GM12878 (cell line): ENCODE measurements around the gene SNX32. TPM values are rescaled to one million over a fixed set of nuclear protein-coding genes. Genes with fewer than 3 reads are reported as not detected.

Source experiments
- ATAC-seq: fragments of 200-7000 bp; cut with Tn5 transposase; 3 replicates; pipeline ENCODE4 v1.9.1; 2020; ENCODE audit warnings: mild to moderate bottlenecking, moderate library complexity
- BruUV-seq: library from RNA; stranded (reverse); fragments of 400-500 nt; replicated peaks from 2 replicates; lab custom pipeline; 2021; lab: Mats Ljungman, UMichigan
- CTCF ChIA-PET: fragments of 300-600 bp; sonication (Branson Sonifier 250); formaldehyde crosslinking; extraction: SDS; loops from one replicate; lab custom pipeline; 2021; ENCODE audit warnings: inconsistent platforms; lab: Yijun Ruan, JAX
- POLR2A ChIA-PET: fragments of 350-600 bp; formaldehyde crosslinking; extraction: SDS; loops from one replicate; lab custom pipeline; 2021; ENCODE audit warnings: inconsistent platforms; lab: Charles Lee
- RAD21 ChIA-PET: fragments of 300-600 bp; sonication (Branson Sonifier 250); formaldehyde crosslinking; loops from one replicate; lab custom pipeline; 2023; ENCODE audit warnings: antibody characterized with exemption; ENCODE audit not compliant: unreplicated experiment; lab: Charles Lee
- SMC1A ChIA-PET: fragments of 300-600 bp; sonication (Branson Sonifier 250); formaldehyde crosslinking; loops from one replicate; lab custom pipeline; 2023; ENCODE audit not compliant: unreplicated experiment, uncharacterized antibody; lab: Charles Lee
- DNase-seq: peaks from one replicate; pipeline ENCODE4 v3.0.0-alpha.2; 2011; ENCODE audit warnings: low read depth, low spot score
- FAIRE-seq: peaks from 3 replicates; lab custom pipeline; 2011; peaks lifted over from hg19 to GRCh38; lab: Jason Lieb, UNC
- H2AFZ ChIP-seq: 2 replicates; pipeline ENCODE4 v1.6.0; 2011; ENCODE audit warnings: low read depth, low read length, control low read depth; ENCODE audit not compliant: control insufficient read depth
- H3K27ac ChIP-seq: 2 replicates; pipeline ENCODE4 v1.5.1; 2011; ENCODE audit warnings: control low read depth; ENCODE audit not compliant: control insufficient read depth, insufficient read depth
- H3K27me3 ChIP-seq, 2 experiments: replicated peaks in 1 of 2; 2 replicates each; pipeline versions ENCODE4 v1.6.0 to v1.6.1; 2011; ENCODE audit warnings: low read length in 1 of 2; ENCODE audit not compliant: control insufficient read depth in 2 of 2, insufficient read depth in 2 of 2
- H3K36me3 ChIP-seq, 2 experiments: 2 replicates each; pipeline ENCODE4 v1.5.1; 2011; ENCODE audit warnings: low read length in 1 of 2; ENCODE audit not compliant: control insufficient read depth in 2 of 2, insufficient read depth in 2 of 2
- H3K4me1 ChIP-seq: 2 replicates; pipeline ENCODE4 v1.6.1; 2011; ENCODE audit warnings: mild to moderate bottlenecking, low read length, moderate library complexity, mixed read lengths; ENCODE audit not compliant: control insufficient read depth, insufficient read depth
- H3K4me2 ChIP-seq: 2 replicates; pipeline ENCODE4 v1.6.0; 2011; ENCODE audit warnings: control low read depth; ENCODE audit not compliant: control insufficient read depth, insufficient read depth
- H3K4me3 ChIP-seq: fragments of 200-600 bp; sonication (generic); 2 replicates; pipeline ENCODE4 v1.5.1; 2016
- H3K79me2 ChIP-seq: 2 replicates; pipeline ENCODE4 v1.6.0; 2011; ENCODE audit warnings: low read length; ENCODE audit not compliant: control insufficient read depth, insufficient read depth
- H3K9ac ChIP-seq: 2 replicates; pipeline ENCODE4 v1.8.0; 2011; ENCODE audit warnings: low read length, control low read depth, mixed read lengths; ENCODE audit not compliant: control insufficient read depth, insufficient read depth
- H3K9me3 ChIP-seq: replicated peaks from 3 replicates; pipeline ENCODE4 v1.5.1; 2011; ENCODE audit warnings: mild to moderate bottlenecking, low read length; ENCODE audit not compliant: control insufficient read depth, insufficient read depth
- H4K20me1 ChIP-seq: 2 replicates; pipeline ENCODE4 v1.6.0; 2011; ENCODE audit not compliant: control insufficient read depth, insufficient read depth
- BRCA1 ChIP-seq: IDR thresholded peaks from 2 replicates; pipeline ENCODE4 v1.6.1; 2011; ENCODE audit warnings: low read depth, low read length, improper control_type of control experiment
- HCFC1 ChIP-seq: fragments of 150-350 bp; IDR thresholded peaks from 2 replicates; pipeline ENCODE4 v1.6.1; 2014; ENCODE audit warnings: low read length
- KDM1A ChIP-seq: fragments of 200-600 bp; sonication (generic); IDR thresholded peaks from 2 replicates; pipeline ENCODE4 v1.6.1; 2016; ENCODE audit warnings: borderline replicate concordance
- NFIC ChIP-seq: IDR thresholded peaks from 2 replicates; pipeline ENCODE4 v1.6.1; 2012; ENCODE audit warnings: low read depth, mild to moderate bottlenecking, inconsistent platforms, low read length, moderate library complexity
- RUNX3 ChIP-seq: IDR thresholded peaks from 2 replicates; pipeline ENCODE4 v1.6.1; 2012; ENCODE audit warnings: low read length, inconsistent platforms
- SIN3A ChIP-seq: IDR thresholded peaks from 2 replicates; pipeline ENCODE4 v1.6.1; 2012; ENCODE audit warnings: low read depth, low read length, improper control_type of control experiment
- SP1 ChIP-seq: IDR thresholded peaks from one replicate; pipeline ENCODE4 v1.6.1; 2011; ENCODE audit warnings: low read depth, low read length
- STAT1 ChIP-seq: fragments of 450-650 bp; conservative IDR thresholded peaks from 2 replicates; pipeline ENCODE4 v1.6.1; 2014; ENCODE audit warnings: antibody characterized with exemption, mild to moderate bottlenecking
- TARDBP ChIP-seq: IDR thresholded peaks from 2 replicates; pipeline ENCODE4 v1.6.1; 2016; ENCODE audit warnings: borderline replicate concordance
- ZNF24 ChIP-seq: fragments of 450-650 bp; IDR thresholded peaks from 2 replicates; pipeline ENCODE4 v1.6.1; 2017; ENCODE audit warnings: antibody characterized with exemption, mild to moderate bottlenecking
- ZNF384 ChIP-seq: IDR thresholded peaks from 2 replicates; pipeline ENCODE4 v1.6.1; 2012; ENCODE audit warnings: low read depth, mild to moderate bottlenecking, low read length, improper control_type of control experiment, borderline replicate concordance
- ZSCAN29 ChIP-seq: fragments of 450-650 bp; IDR thresholded peaks from 2 replicates; pipeline ENCODE4 v1.6.1; 2017; ENCODE audit warnings: mild to moderate bottlenecking, moderate library complexity
- WGBS: methylation state at CpG from one replicate; pipeline ENCODE4 v1.1.6; 2016; ENCODE audit warnings: low lambda C conversion rate; ENCODE audit not compliant: insufficient replicate concordance, insufficient coverage; ENCODE audit errors: missing lambda C conversion rate; 5-methylcytosine and 5-hydroxymethylcytosine counted together
- in situ Hi-C: fragments of 300-500 bp; cut with MboI; formaldehyde crosslinking; loops from 9 replicates; pipeline ENCODE4 v1.14.3; 2018; ENCODE audit warnings: mixed read lengths
- intact Hi-C: fragments of 100-400 bp; cut with micrococcal nuclease; formaldehyde crosslinking; loops from one replicate; pipeline ENCODE4 v1.14.2; 2022; ENCODE audit not compliant: unreplicated experiment
- polyA plus RNA-seq, 11 experiments: library from polyadenylated mRNA; depleted of rRNA in 4 of 11; unstranded in 6 of 11; stranded (reverse) in 5 of 11; fragments of >200 nt; fragmentation: Nextera tagmentation in 4 of 11; fragmentation: Illumina TruSeq in 1 of 11; extraction: Ambion mirVana in 4 of 11; extraction: Trizol in 1 of 11; gene quantifications; 1 replicate in 1 of 11; 2 replicates in 10 of 11; pipeline versions ENCODE4 v1.2.1 to v1.2.3, GENCODE V29; 2011 to 2016; ENCODE audit warnings: inconsistent platforms in 2 of 11, missing spikeins in 2 of 11, low read depth in 1 of 11
- total RNA-seq, 4 experiments: library from RNA; depleted of rRNA in 3 of 4; stranded (reverse); fragments of >200 nt in 3 of 4; fragmentation: Illumina TruSeq in 1 of 4; extraction: Trizol in 1 of 4; gene quantifications; 2 replicates each; pipeline versions ENCODE4 v1.2.1 to v1.2.3, GENCODE V29; 2013 to 2021
- TF ChIP-seq, protein P1 (sequence below): IDR thresholded peaks from 2 replicates; pipeline ENCODE4 v1.6.1; 2012; ENCODE audit warnings: low read depth, low read length, improper control_type of control experiment
- TF ChIP-seq, protein P2 (sequence below): fragments of 450-650 bp; IDR thresholded peaks from 2 replicates; pipeline ENCODE4 v1.6.1; 2016; ENCODE audit warnings: mild to moderate bottlenecking
- TF ChIP-seq, protein P3 (sequence below): fragments of 150-350 bp; IDR thresholded peaks from 2 replicates; pipeline ENCODE4 v1.6.1; 2014; ENCODE audit warnings: mild to moderate bottlenecking, low read depth, low read length

Gene SNX32
- total and polyA plus RNA-seq, 10 of the 15 experiments (the other 5 are each of a cell fraction or from before 2014, with no cell fraction given), result 0.04 to 1.5 (median 0.11) TPM; not detected in 1

DNA sequence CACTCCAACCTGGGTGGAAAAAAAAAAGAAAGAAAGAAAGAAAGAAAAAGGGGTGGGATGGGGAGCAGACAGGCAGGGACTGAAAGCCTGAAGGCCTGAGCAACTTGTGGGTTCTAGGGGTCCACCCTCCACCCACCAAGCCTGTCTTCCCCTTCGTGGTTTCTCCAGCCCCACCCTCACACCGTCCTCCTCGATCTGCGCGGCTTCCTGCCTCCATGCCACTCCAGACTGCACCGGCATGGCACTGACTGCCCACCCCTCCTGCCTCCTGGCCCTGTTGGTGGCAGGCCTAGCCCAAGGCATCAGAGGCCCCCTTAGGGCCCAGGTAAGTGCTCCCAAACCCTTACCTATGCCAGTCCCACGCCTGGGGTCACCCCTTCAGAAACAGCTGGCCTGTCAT lies 45.9 kb downstream of the SNX32 start, which contains the start of gene CTSW:
TSS of gene CTSW (plus strand) at position 221 of the 400 bp plus-strand sequence. CDS start at position 239, 18 bp downstream.
- FAIRE-seq (no peak), ATAC-seq (no peak), DNase-seq (no peak)
- no peak within 1 kb of the TSS for H3K27ac ChIP-seq
- 65% methylated on average over 6 of the region's 7 CpGs for WGBS
- no peak within 1 kb of the TSS for H3K4me2 ChIP-seq
- H4K20me1 ChIP-seq, result no peaks in the 10 kb centered on the region
- intact Hi-C loops, result no loop called here
- H3K4me3 ChIP-seq, result no peak within 1 kb of the TSS
- TF ChIP-seq ZNF384 (no peak), RUNX3 (0 out of 2 replicates have a peak, but pooled peaks have one; percentile 17), ZSCAN29 (no peak)
- TF ChIP-seq, protein P1, sequence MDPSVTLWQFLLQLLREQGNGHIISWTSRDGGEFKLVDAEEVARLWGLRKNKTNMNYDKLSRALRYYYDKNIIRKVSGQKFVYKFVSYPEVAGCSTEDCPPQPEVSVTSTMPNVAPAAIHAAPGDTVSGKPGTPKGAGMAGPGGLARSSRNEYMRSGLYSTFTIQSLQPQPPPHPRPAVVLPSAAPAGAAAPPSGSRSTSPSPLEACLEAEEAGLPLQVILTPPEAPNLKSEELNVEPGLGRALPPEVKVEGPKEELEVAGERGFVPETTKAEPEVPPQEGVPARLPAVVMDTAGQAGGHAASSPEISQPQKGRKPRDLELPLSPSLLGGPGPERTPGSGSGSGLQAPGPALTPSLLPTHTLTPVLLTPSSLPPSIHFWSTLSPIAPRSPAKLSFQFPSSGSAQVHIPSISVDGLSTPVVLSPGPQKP, result no peak
- in situ Hi-C loops, result loop anchor here (5.0 kb wide), 1 partner anchor 108 kb away; no protein-coding TSS in a partner anchor
- H3K79me2 ChIP-seq, result no peaks in the 10 kb centered on the region
- ChIA-PET CTCF (interaction anchor here (0.6 to 1.7 kb wide), 2 partner anchors 20 to 1212 kb away, joined by 4 to 9 read pairs; partner anchors contain the start of gene MUS81), POLR2A (interaction anchor here (2.4 kb wide), 1 partner anchor 8 kb away, joined by 8 read pairs; the partner anchor contains the start of gene FIBP), RAD21 (no interaction called here), SMC1A (no interaction called here)
- peaks cover 5% of the 10 kb centered on the region; the same call in 1 of the 2 replicates for H3K4me1 ChIP-seq
- H3K9ac ChIP-seq, result no peak within 1 kb of the TSS
- no peaks in the 10 kb centered on the region for H3K9me3 ChIP-seq
- peaks cover 9 to 11% of the 10 kb centered on the region in 2 experiments; a peak in 3 of 4 replicates for H3K36me3 ChIP-seq
- BruUV-seq, result no TSS peak
- no peaks in the 10 kb centered on the region for H3K27me3 ChIP-seq
- no peak within 1 kb of the TSS for H2AFZ ChIP-seq

DNA sequence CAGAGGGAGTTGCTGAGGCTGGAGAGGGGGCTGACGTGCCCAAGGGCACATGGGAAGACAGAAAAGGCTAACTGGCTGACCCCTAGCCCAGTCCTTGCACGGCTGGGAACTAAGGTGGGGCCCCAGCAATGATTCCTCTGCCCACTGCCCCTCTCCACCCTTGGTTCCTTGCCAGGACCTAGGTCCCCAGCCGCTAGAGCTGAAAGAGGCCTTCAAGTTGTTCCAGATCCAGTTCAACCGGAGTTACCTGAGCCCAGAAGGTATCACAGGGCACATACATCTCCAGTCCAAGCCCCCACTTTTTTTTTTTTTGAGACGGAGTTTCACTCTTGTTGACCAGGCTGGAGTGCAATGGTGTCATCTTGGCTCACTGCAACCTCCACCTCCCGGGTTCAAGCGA lies 46.3 kb downstream of the SNX32 start:
- WGBS, result 79% methylated on average over 7 of the region's 7 CpGs
- ATAC-seq (no peak), FAIRE-seq (no peak), DNase-seq (no peak)
- CTCF ChIA-PET, result interaction anchor here (1.7 kb wide), 1 partner anchor 20 kb away, joined by 9 read pairs; the partner anchor contains the start of gene MUS81
- H3K36me3 ChIP-seq, result peaks cover 9 to 14% of the 10 kb centered on the region in 2 experiments; a peak in 3 of 4 replicates
- BruUV-seq, result no TSS peak
- H3K4me2 ChIP-seq, result no peak overlapping the region
- no peaks in the 10 kb centered on the region for H3K9me3 ChIP-seq
- H3K27me3 ChIP-seq, result no peaks in the 10 kb centered on the region
- RAD21 ChIA-PET, result no interaction called here
- POLR2A ChIA-PET, result interaction anchor here (0.7 to 2.6 kb wide), 2 partner anchors 11 to 97 kb away, joined by 3 to 8 read pairs; partner anchors contain the start of gene CCDC85B
- in situ Hi-C loops (loop anchor here (5.0 kb wide), 1 partner anchor 107 kb away; no protein-coding TSS in a partner anchor), intact Hi-C loops (no loop called here)
- no peak overlapping the region for H3K4me3 ChIP-seq
- H3K27ac ChIP-seq, result no peak overlapping the region
- H3K4me1 ChIP-seq, result peaks cover 9% of the 10 kb centered on the region
- H4K20me1 ChIP-seq, result no peaks in the 10 kb centered on the region
- no peak overlapping the region for H3K9ac ChIP-seq
- SMC1A ChIA-PET, result no interaction called here
- peaks cover 3% of the 10 kb centered on the region for H3K79me2 ChIP-seq
- H2AFZ ChIP-seq, result no peak overlapping the region
- TF ChIP-seq KDM1A (no peak), ZNF24 (no peak), TARDBP (no peak), SIN3A (no peak), HCFC1 (no peak), STAT1 (no peak), SP1 (no peak), NFIC (no peak), BRCA1 (no peak)
- TF ChIP-seq, protein P2, sequence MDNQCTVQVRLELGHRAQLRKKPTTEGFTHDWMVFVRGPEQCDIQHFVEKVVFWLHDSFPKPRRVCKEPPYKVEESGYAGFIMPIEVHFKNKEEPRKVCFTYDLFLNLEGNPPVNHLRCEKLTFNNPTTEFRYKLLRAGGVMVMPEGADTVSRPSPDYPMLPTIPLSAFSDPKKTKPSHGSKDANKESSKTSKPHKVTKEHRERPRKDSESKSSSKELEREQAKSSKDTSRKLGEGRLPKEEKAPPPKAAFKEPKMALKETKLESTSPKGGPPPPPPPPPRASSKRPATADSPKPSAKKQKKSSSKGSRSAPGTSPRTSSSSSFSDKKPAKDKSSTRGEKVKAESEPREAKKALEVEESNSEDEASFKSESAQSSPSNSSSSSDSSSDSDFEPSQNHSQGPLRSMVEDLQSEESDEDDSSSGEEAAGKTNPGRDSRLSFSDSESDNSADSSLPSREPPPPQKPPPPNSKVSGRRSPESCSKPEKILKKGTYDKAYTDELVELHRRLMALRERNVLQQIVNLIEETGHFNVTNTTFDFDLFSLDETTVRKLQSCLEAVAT, result no peak
- TF ChIP-seq, protein P3, sequence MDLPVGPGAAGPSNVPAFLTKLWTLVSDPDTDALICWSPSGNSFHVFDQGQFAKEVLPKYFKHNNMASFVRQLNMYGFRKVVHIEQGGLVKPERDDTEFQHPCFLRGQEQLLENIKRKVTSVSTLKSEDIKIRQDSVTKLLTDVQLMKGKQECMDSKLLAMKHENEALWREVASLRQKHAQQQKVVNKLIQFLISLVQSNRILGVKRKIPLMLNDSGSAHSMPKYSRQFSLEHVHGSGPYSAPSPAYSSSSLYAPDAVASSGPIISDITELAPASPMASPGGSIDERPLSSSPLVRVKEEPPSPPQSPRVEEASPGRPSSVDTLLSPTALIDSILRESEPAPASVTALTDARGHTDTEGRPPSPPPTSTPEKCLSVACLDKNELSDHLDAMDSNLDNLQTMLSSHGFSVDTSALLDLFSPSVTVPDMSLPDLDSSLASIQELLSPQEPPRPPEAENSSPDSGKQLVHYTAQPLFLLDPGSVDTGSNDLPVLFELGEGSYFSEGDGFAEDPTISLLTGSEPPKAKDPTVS, result no peak
